D721Med (cell line): Measurements from ENCODE around the gene ST8SIA4.

Experiments
- DNase-seq: peaks from one replicate; pipeline ENCODE4 v3.0.0; 2011; ENCODE audit warnings: low spot score; ENCODE audit not compliant: insufficient read length
- FAIRE-seq: peaks from 2 replicates; lab custom pipeline; 2011; peaks lifted over from hg19 to GRCh38; lab: Jason Lieb, UNC
- CTCF ChIP-seq: IDR thresholded peaks from 2 replicates; pipeline ENCODE4 v1.5.1; 2012; ENCODE audit warnings: mild to moderate bottlenecking, control low read depth; ENCODE audit not compliant: insufficient read depth; ENCODE audit errors: missing control alignments

The ST8SIA4 gene

DNA sequence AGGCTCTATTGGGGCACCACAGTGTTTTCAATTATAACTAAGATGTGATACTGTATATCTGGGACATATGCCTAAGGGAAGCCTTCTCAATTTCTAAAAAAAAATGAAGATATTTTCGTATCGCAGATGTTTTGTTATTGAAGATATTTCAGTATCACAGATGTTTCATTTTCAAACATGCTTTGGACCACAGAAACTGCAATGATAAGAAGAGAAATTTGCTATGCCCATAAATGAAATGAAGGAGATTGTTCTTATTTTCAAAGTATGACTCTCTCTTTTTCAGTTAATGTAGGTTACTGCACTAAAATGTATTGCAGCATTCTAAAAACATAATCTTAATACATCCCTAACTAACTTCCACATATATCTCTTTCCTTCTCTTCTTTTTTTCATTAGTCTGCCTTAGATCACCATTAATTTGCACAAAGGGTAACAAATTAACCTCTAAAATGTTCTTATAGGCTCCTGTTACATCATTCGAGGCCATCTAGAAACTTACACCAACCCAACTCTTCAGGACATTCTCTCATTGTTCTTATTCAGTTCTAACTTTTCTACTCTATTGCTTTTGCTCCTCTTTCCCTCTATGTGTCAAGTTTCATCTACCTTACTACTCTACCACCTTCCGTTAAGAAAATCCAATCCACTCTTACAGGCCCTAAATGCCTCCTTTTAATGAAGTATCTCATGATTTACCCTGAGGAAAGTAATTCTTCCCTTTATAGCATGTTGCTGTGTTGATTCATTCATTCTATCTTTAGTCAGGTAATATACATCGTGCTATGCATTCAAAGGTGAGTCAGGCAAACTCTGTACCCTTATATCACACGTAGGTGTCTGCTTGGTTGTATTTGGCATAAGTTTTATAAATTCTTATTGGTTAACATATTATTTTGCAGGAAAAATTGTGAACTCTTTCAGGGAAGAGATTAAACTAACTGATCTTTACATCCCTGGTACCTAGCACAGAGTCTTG, 70.5 kb downstream of the ST8SIA4 start:
- DNase-seq: no peak
- TF ChIP-seq CTCF: no peak
- FAIRE-seq: no peak

DNA sequence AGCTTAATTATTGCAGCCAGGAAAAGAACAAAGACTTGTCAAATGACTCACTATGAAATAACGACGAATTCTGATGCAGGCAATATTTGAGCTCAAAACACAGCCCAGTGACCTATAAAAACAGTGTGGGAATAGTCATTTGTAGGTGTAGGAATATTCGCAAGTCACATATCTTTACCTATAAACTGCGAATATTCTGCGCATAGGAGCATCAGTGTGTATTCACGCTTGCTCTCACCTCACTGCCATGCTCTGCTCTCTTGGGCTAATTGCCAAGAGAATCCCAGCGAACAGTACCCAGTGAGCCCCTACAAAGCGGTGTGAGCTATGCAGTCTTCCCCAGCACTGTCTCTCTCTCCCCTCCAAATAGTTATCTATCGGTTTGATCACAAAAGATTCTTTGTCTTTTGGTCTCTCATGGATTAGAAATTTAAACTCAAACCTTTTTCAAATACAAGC, 74.2 kb downstream of the ST8SIA4 start:
- TF ChIP-seq CTCF: no peak
- DNase-seq (no peak), FAIRE-seq (peak; percentile 25)

- TF ChIP-seq CTCF: no peak
- DNase-seq (no peak), FAIRE-seq (no peak)
Observed at GRCh38 chr5:100828071-100828897, 74.8 kb downstream of the ST8SIA4 start.

GRCh38 chr5:100827481-100827889, 75.6 kb downstream of the ST8SIA4 start:
- no peak for DNase-seq
- no peak for TF ChIP-seq CTCF
- no peak for FAIRE-seq

DNA sequence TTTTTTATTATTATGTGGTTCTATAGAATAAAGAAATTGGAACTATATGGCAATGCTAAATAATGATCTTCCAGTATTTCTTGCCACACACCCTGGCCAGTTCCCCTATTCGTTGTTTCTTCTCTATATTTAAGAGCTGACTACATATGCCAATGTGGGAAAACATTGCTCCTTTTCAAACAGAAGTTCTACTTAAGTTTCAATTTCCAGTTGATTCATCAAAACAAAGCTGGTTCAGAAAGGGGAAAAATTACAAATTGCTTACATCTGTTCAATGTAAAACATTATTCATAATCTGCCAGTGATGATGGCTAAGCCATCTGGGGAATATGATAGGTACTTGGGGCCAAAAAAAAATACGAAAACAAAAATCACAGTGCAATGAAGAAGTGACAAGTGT, 76.9 kb downstream of the ST8SIA4 start:
- DNase-seq (no peak), FAIRE-seq (peak; percentile 78)
- TF ChIP-seq CTCF: no peak

GRCh38 chr5:100824635-100825034, 78.4 kb downstream of the ST8SIA4 start:
- no peak for TF ChIP-seq CTCF
- DNase-seq (no peak), FAIRE-seq (no peak)
